HEK293T (cell line): ENCODE data around the gene TSG101.

Experiments
- BHLHE40 ChIP-seq: fragments of 450-650 bp; IDR thresholded peaks from 2 replicates; pipeline ENCODE4 v1.6.1; 2016; ENCODE audit warnings: mild to moderate bottlenecking, moderate library complexity, borderline replicate concordance
- FOXK2 ChIP-seq: fragments of 450-650 bp; IDR thresholded peaks from 2 replicates; pipeline ENCODE4 v1.6.1; 2016; ENCODE audit warnings: mild to moderate bottlenecking
- FOXM1 ChIP-seq: fragments of 450-650 bp; IDR thresholded peaks from 2 replicates; pipeline ENCODE4 v1.6.1; 2017; ENCODE audit warnings: mild to moderate bottlenecking, borderline replicate concordance
- HDGF ChIP-seq: fragments of 450-650 bp; IDR thresholded peaks from 2 replicates; pipeline ENCODE4 v1.6.1; 2017; ENCODE audit warnings: antibody characterized with exemption, borderline replicate concordance
- SP1 ChIP-seq: fragments of 450-650 bp; IDR thresholded peaks from 2 replicates; pipeline ENCODE4 v1.6.1; 2017

- TF ChIP-seq SP1 (no peak), BHLHE40 (no peak), FOXK2 (no peak), HDGF (no peak), FOXM1 (no peak)
These were observed 54.2 kb downstream of the TSG101 start for GRCh38 chr11:18472587-18472986.
